Caco-2 (cell line): ENCODE results near the gene ADO. TPM values are rescaled to one million over a fixed set of nuclear protein-coding genes. Genes with fewer than 3 reads are reported as not detected.

ENCODE experiments used
- BruUV-seq: library from RNA; stranded (reverse); fragments of 400-500 nt; replicated peaks from 2 replicates; lab custom pipeline; 2021; lab: Mats Ljungman, UMichigan
- CTCF ChIA-PET: fragments of 300-600 bp; sonication (Branson Sonifier 250); formaldehyde crosslinking; loops from one replicate; lab custom pipeline; 2022; ENCODE audit warnings: antibody characterized with exemption; lab: Charles Lee
- POLR2A ChIA-PET: fragments of 300-600 bp; sonication (Branson Sonifier 250); formaldehyde crosslinking; loops from one replicate; lab custom pipeline; 2022; ENCODE audit warnings: antibody characterized with exemption; lab: Charles Lee
- DNase-seq, 2 experiments: peaks; one replicate each; pipeline versions ENCODE4 v3.0.0 to v3.0.0-alpha.2; 2020 to 2022
- H3K27me3 ChIP-seq: replicated peaks from 2 replicates; pipeline ENCODE4 v1.6.0; 2011; ENCODE audit warnings: low read length; ENCODE audit not compliant: control insufficient read depth, insufficient read depth
- H3K36me3 ChIP-seq: 2 replicates; pipeline ENCODE4 v1.5.1; 2011; ENCODE audit warnings: low read length; ENCODE audit not compliant: control insufficient read depth, insufficient read depth
- H3K4me1 ChIP-seq: fragments of 250-450 bp; sonication (Bioruptor Pico); 2 replicates; pipeline ENCODE4 v1.5.1; 2020; ENCODE audit warnings: mild to moderate bottlenecking
- H3K4me3 ChIP-seq: 2 replicates; pipeline ENCODE4 v1.5.1; 2011; ENCODE audit warnings: low read depth, mild to moderate bottlenecking, control low read depth, low read length
- H3K9me3 ChIP-seq: fragments of 250-450 bp; sonication (Bioruptor Pico); 2 replicates; pipeline ENCODE4 v1.5.1; 2020; ENCODE audit warnings: mild to moderate bottlenecking, moderate library complexity
- H3K27ac Mint-ChIP-seq: one replicate; pipeline ENCODE4 v1.8.0; 2022; ENCODE audit warnings: mixed read lengths; ENCODE audit not compliant: unreplicated experiment
- H3K27me3 Mint-ChIP-seq: one replicate; pipeline ENCODE4 v1.8.0; 2022; ENCODE audit warnings: mixed read lengths; ENCODE audit not compliant: insufficient read depth, unreplicated experiment
- H3K36me3 Mint-ChIP-seq: one replicate; pipeline ENCODE4 v1.8.0; 2022; ENCODE audit warnings: mild to moderate bottlenecking, mixed read lengths; ENCODE audit not compliant: insufficient read depth, unreplicated experiment
- H3K4me1 Mint-ChIP-seq: one replicate; pipeline ENCODE4 v1.8.0; 2022; ENCODE audit warnings: low read depth, mixed read lengths; ENCODE audit not compliant: unreplicated experiment
- H3K4me3 Mint-ChIP-seq: one replicate; pipeline ENCODE4 v1.8.0; 2022; ENCODE audit warnings: mild to moderate bottlenecking, moderate library complexity, mixed read lengths; ENCODE audit not compliant: unreplicated experiment
- H3K9me3 Mint-ChIP-seq: one replicate; pipeline ENCODE4 v1.8.0; 2022; ENCODE audit warnings: mixed read lengths; ENCODE audit not compliant: unreplicated experiment
- intact Hi-C: fragments of 100-400 bp; cut with micrococcal nuclease; formaldehyde crosslinking; loops from one replicate; pipeline ENCODE4 v1.10.0; 2022; ENCODE audit not compliant: unreplicated experiment
- total RNA-seq: library from RNA; stranded (reverse); gene quantifications from 2 replicates; pipeline ENCODE4 v1.2.3, GENCODE V29; 2022
- TF ChIP-seq, protein P1 (sequence below), 2 experiments: fragments of 200-600 bp in 1 of 2; IDR thresholded peaks; 1 replicate in 1 of 2; 2 replicates in 1 of 2; pipeline versions ENCODE4 v1.5.1 to v1.8.0; 2011 to 2022; ENCODE audit warnings: antibody characterized with exemption in 1 of 2, control low read depth in 1 of 2, inconsistent platforms in 1 of 2, low read depth in 1 of 2, low read length in 1 of 2, mild to moderate bottlenecking in 1 of 2, moderate library complexity in 1 of 2; ENCODE audit not compliant: insufficient read depth in 1 of 2, severe bottlenecking in 1 of 2, unreplicated experiment in 1 of 2

The ADO gene
- total RNA-seq, 1 experiment from 2014 or later: 34.1 TPM

DNA sequence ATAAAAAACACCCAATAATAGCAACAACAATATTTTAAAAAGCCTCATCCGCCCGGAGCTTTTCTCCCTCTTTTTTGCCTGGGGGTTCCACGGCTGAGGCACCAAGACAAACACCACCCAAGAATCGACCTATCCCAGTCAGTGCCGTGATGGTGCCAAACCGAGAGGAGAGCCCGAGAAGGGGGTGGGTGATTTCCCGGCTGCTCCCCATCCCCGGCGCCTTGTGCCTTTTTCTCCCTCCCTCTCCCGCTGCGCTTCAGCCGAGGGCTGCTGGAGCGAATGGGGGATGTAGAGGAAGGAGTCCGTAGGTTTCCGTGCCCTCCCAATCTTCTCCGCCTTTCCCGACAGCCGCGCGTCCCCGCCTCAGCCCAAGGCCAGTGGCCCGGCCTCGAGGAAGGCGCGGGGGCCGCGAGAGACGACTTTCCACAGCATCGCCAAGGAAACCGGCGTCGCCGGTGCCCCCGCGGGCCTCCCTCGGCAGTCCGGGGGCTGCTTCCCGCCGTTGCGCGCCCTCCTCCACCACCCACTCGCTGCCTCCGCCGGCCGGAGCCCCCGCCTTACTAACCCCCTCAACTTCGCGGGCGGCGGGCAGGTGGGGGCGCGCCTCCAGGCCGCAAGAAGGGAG lies 10.3 kb downstream of the ADO start:
- intact Hi-C loops: loop anchor here (5.0 to 10.0 kb wide), 4 partner anchors 68 to 978 kb away; partner anchors contain the start of gene RTKN2
- Mint-ChIP-seq H3K9me3 (no peaks in the 10 kb centered on the region), H3K4me1 (peaks cover 20% of the 10 kb centered on the region), H3K27ac (no peak overlapping the region), H3K4me3 (peak overlapping the region; percentile 87), H3K36me3 (peaks cover 22% of the 10 kb centered on the region), H3K27me3 (peaks cover 34% of the 10 kb centered on the region)
- DNase-seq: no peak
- ChIA-PET CTCF (interaction anchor here (1.7 to 2.1 kb wide), 2 partner anchors 10 to 11 kb away, joined by 7 read pairs; partner anchors contain the start of gene ADO), POLR2A (no interaction called here)
- Histone ChIP-seq H3K4me3 (peak overlapping the region; percentile 55), H3K9me3 (no peaks in the 10 kb centered on the region), H3K36me3 (no peaks in the 10 kb centered on the region), H3K27me3 (peaks cover 16% of the 10 kb centered on the region), H3K4me1 (peaks cover 17% of the 10 kb centered on the region)
- TF ChIP-seq, protein P1, sequence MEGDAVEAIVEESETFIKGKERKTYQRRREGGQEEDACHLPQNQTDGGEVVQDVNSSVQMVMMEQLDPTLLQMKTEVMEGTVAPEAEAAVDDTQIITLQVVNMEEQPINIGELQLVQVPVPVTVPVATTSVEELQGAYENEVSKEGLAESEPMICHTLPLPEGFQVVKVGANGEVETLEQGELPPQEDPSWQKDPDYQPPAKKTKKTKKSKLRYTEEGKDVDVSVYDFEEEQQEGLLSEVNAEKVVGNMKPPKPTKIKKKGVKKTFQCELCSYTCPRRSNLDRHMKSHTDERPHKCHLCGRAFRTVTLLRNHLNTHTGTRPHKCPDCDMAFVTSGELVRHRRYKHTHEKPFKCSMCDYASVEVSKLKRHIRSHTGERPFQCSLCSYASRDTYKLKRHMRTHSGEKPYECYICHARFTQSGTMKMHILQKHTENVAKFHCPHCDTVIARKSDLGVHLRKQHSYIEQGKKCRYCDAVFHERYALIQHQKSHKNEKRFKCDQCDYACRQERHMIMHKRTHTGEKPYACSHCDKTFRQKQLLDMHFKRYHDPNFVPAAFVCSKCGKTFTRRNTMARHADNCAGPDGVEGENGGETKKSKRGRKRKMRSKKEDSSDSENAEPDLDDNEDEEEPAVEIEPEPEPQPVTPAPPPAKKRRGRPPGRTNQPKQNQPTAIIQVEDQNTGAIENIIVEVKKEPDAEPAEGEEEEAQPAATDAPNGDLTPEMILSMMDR (IDR thresholded peaks at IDR 0.05; ENCODE audit: insufficient read depth in 1 of 2, low read depth in 1 of 2, low read length in 1 of 2, severe bottlenecking in 1 of 2, unreplicated experiment in 1 of 2): no peak
- no TSS peak for BruUV-seq

DNA sequence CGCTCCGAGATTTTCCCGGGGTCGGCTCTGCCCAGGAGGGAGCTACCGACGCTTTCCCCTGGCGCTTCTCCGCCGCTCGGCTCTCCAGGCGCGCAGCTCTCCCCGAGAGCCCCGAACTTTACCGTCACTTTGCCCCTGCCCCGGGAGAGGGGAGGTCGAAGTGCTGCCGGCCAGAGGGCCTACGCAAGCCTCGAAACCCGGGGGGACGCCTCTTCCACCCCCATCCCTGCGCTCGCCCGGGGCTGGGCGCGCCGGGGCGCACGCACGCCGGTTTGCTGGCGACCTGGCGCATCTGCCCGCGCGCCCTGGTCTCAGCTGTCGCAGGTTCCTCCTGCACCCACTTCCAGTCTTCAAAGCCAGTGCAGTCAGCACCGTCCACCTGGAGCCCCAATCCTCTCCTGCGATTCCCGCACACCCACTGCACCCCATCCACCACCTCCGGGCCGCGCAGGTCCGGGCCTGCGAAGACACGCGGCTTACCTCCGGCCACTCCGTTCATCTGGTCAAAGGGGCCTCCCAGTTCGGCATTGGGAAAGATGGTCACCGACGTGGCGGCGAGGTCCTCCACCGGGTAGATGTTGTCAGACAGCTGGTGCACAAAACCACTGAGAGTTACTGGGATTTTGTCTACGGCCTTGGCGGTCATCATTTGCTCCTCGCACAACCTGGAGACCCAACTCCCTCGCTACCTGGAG lies 11.0 kb downstream of the ADO start:
- Histone ChIP-seq H3K9me3 (no peaks in the 10 kb centered on the region), H3K4me3 (peak overlapping the region; percentile 55), H3K27me3 (peaks cover 16% of the 10 kb centered on the region), H3K36me3 (no peaks in the 10 kb centered on the region), H3K4me1 (peaks cover 17% of the 10 kb centered on the region)
- Mint-ChIP-seq H3K4me3 (peak overlapping the region; percentile 87), H3K36me3 (peaks cover 22% of the 10 kb centered on the region), H3K9me3 (no peaks in the 10 kb centered on the region), H3K27me3 (peaks cover 37% of the 10 kb centered on the region), H3K4me1 (peaks cover 20% of the 10 kb centered on the region), H3K27ac (peak overlapping the region; percentile 74)
- no TSS peak for BruUV-seq
- DNase-seq: peak in 1 of 2 experiments; percentile 45
- intact Hi-C loops: loop anchor here (1.0 to 10.0 kb wide), 10 partner anchors 11 to 978 kb away; partner anchors contain the start of genes ADO, NRBF2 and RTKN2
- TF ChIP-seq, protein P1 (IDR thresholded peaks at IDR 0.05; ENCODE audit: insufficient read depth in 1 of 2, low read depth in 1 of 2, low read length in 1 of 2, severe bottlenecking in 1 of 2, unreplicated experiment in 1 of 2): no peak
- ChIA-PET CTCF (interaction anchor here (1.4 to 2.9 kb wide), 4 partner anchors 10 to 221 kb away, joined by 6 to 23 read pairs (median 7); partner anchors contain the start of gene ADO), POLR2A (interaction anchor here (0.6 to 1.3 kb wide), 3 partner anchors 10 to 547 kb away, joined by 3 to 26 read pairs (median 3); partner anchors contain the start of genes ADO and RTKN2)

DNA sequence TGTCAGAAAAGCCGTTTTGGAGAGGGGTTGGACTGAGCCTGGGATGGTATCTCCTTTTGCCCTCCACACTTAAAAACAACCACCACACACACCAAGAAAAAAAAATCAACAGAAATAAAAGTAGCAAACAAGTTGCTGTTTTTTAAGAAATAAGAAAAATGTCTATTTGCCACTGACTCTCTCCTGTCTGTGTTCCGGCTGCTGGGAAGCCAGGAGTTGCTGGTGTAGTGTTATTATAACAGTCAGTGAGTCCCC lies 11.5 kb downstream of the ADO start:
- Mint-ChIP-seq H3K27ac (peak overlapping the region; percentile 74), H3K4me1 (peaks cover 20% of the 10 kb centered on the region), H3K9me3 (no peaks in the 10 kb centered on the region), H3K27me3 (peaks cover 40% of the 10 kb centered on the region), H3K36me3 (peaks cover 22% of the 10 kb centered on the region), H3K4me3 (peak overlapping the region; percentile 87)
- BruUV-seq: TSS peak; percentile 91
- TF ChIP-seq, protein P1 (IDR thresholded peaks at IDR 0.05; ENCODE audit: insufficient read depth in 1 of 2, low read depth in 1 of 2, low read length in 1 of 2, severe bottlenecking in 1 of 2, unreplicated experiment in 1 of 2): no peak
- POLR2A ChIA-PET: interaction anchor here (0.6 to 1.3 kb wide), 3 partner anchors 11 to 548 kb away, joined by 3 to 26 read pairs (median 3); partner anchors contain the start of genes ADO and RTKN2
- H3K27me3 ChIP-seq: peaks cover 16% of the 10 kb centered on the region
- peak overlapping the region; percentile 55 for H3K4me3 ChIP-seq
- H3K9me3 ChIP-seq: no peaks in the 10 kb centered on the region
- H3K4me1 ChIP-seq: peaks cover 17% of the 10 kb centered on the region
- DNase-seq: no peak
- no peaks in the 10 kb centered on the region for H3K36me3 ChIP-seq
- CTCF ChIA-PET: interaction anchor here (0.5 to 2.9 kb wide), 5 partner anchors 11 to 308 kb away, joined by 3 to 23 read pairs (median 7); partner anchors contain the start of gene ADO
- intact Hi-C loops: loop anchor here (1.0 to 10.0 kb wide), 10 partner anchors 12 to 979 kb away; partner anchors contain the start of genes ADO, NRBF2 and RTKN2
